Lower leg skin (tissue), 3 donors: ENCODE results near the gene TRAPPC6A.

Source experiments
- CTCF ChIP-seq, 3 donors: fragments of 450-650 bp; IDR thresholded peaks; one replicate each; pipeline ENCODE4 v1.5.1; 2016; ENCODE audit warnings: antibody characterized with exemption in 3 of 3, mild to moderate bottlenecking in 3 of 3, moderate library complexity in 2 of 3
- POLR2A ChIP-seq, 2 donors: fragments of 450-650 bp; IDR thresholded peaks; one replicate each; pipeline ENCODE4 v1.6.1; 2016 to 2017; ENCODE audit warnings: antibody characterized with exemption in 2 of 2, mild to moderate bottlenecking in 1 of 2, moderate library complexity in 1 of 2

- TF ChIP-seq POLR2A (IDR thresholded peaks at IDR 0.05): no peak
- TF ChIP-seq CTCF (IDR thresholded peaks at IDR 0.05): no peak
Observed at GRCh38 chr19:45182758-45183157, 4.7 kb upstream of the TRAPPC6A start.
